ENCODE data around the gene NPHP1.
"Not testable (repeated sequence)": the region's sequence is repeated elsewhere in the genome, so short reads cannot be mapped to it uniquely, and the experiment has no call there.

DNA sequence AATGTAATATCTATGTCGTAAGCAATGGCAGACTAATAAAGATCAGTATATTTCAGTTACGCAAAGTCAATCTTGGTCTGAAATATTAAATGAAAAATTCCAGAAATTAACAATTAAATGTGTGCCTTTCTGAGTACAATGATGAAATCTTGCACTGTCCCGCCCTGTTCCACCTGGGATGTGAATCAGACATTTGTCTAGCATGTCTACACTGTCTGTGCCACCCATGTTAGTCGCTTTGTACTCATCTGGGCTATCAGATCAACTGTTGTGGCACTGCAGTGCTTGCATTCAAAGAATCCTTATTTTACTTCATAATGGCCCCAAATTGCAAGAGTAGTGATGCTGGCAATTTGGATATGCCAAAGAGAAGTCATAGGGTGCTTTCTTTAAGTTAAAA lies 114.6 kb downstream of the NPHP1 start:
- not testable (repeated sequence) for TF ChIP-seq EP300 (IDR thresholded peaks at IDR 0.05; ENCODE audit: low read depth); POLR2A (IDR thresholded peaks at IDR 0.05); POLR2AphosphoS5 (IDR thresholded peaks at IDR 0.05)
- TF ChIP-seq, protein P1, sequence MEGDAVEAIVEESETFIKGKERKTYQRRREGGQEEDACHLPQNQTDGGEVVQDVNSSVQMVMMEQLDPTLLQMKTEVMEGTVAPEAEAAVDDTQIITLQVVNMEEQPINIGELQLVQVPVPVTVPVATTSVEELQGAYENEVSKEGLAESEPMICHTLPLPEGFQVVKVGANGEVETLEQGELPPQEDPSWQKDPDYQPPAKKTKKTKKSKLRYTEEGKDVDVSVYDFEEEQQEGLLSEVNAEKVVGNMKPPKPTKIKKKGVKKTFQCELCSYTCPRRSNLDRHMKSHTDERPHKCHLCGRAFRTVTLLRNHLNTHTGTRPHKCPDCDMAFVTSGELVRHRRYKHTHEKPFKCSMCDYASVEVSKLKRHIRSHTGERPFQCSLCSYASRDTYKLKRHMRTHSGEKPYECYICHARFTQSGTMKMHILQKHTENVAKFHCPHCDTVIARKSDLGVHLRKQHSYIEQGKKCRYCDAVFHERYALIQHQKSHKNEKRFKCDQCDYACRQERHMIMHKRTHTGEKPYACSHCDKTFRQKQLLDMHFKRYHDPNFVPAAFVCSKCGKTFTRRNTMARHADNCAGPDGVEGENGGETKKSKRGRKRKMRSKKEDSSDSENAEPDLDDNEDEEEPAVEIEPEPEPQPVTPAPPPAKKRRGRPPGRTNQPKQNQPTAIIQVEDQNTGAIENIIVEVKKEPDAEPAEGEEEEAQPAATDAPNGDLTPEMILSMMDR (IDR thresholded peaks at IDR 0.05), result not testable (repeated sequence)

Data from transverse colon (tissue), 4 donors.